Ovary (tissue), 9 donors: ENCODE data around the gene RDH16. TPM values are rescaled to one million over a fixed set of nuclear protein-coding genes. Genes with fewer than 3 reads are reported as not detected.
"Not testable (repeated sequence)": the region's sequence is repeated elsewhere in the genome, so short reads cannot be mapped to it uniquely, and the experiment has no call there.

Experiments
- DNase-seq, 5 donors: peaks; one replicate each; pipeline ENCODE4 v3.0.0-alpha.2; 2019 to 2020
- H3K27ac ChIP-seq, 2 donors: fragments of 200-600 bp; one replicate each; pipeline versions ENCODE4 v1.5.1 to v1.8.0; 2019 to 2022
- H3K27me3 ChIP-seq: fragments of 200-600 bp; one replicate; pipeline ENCODE4 v1.8.0; 2022
- H3K36me3 ChIP-seq: fragments of 200-600 bp; sonication (generic); one replicate; pipeline ENCODE4 v1.5.1; 2019
- H3K4me1 ChIP-seq: one replicate; pipeline ENCODE4 v1.8.1; 2013; ENCODE audit warnings: mild to moderate bottlenecking, moderate library complexity; ENCODE audit not compliant: insufficient read depth
- H3K4me3 ChIP-seq: fragments of 200-600 bp; sonication (generic); one replicate; pipeline ENCODE4 v1.5.1; 2017
- H3K9me3 ChIP-seq, 2 donors: fragments of 200-600 bp in 1 of 2; sonication (generic) in 1 of 2; one replicate each; pipeline versions ENCODE4 v1.5.1 to v1.8.1; 2013 to 2019; ENCODE audit warnings: mild to moderate bottlenecking in 1 of 2, moderate library complexity in 1 of 2
- CTCF ChIP-seq, 3 donors: fragments of 450-650 bp in 2 of 3; fragments of 200-600 bp in 1 of 3; IDR thresholded peaks; one replicate each; pipeline versions ENCODE4 v1.5.1 to v1.8.0; 2016 to 2022; ENCODE audit warnings: antibody characterized with exemption in 3 of 3, mild to moderate bottlenecking in 1 of 3
- EP300 ChIP-seq: sonication (generic); formaldehyde crosslinking; IDR thresholded peaks from one replicate; pipeline ENCODE4 v1.6.1; 2017; ENCODE audit warnings: antibody characterized with exemption
- POLR2A ChIP-seq: fragments of 450-650 bp; IDR thresholded peaks from one replicate; pipeline ENCODE4 v1.6.1; 2017; ENCODE audit warnings: antibody characterized with exemption, mild to moderate bottlenecking, moderate library complexity
- WGBS, 3 donors: extraction: QIAGEN DNeasy Blood & Tissue Kit in 1 of 3; methylation state at CpG; one replicate each; pipeline versions ENCODE4 v1.1.5 to v1.1.7; 2013 to 2017; 5-methylcytosine and 5-hydroxymethylcytosine counted together
- intact Hi-C, 4 donors: fragments of 100-400 bp; cut with DNase I; formaldehyde crosslinking; loops; one replicate each; pipeline versions ENCODE4 v1.11.0 to v1.15.1; 2022 to 2023
- polyA plus RNA-seq, 2 donors: library from polyadenylated mRNA; stranded (reverse); fragments of 200-250 nt in 1 of 2; fragments of 350-450 nt in 1 of 2; fragmentation: Illumina TruSeq in 1 of 2; extraction: RNeasy Lipid Tissue Mini Kit (QIAGEN cat#74804) in 1 of 2; gene quantifications; one replicate each; pipeline ENCODE4 v1.2.3, GENCODE V29; 2013 to 2014
- total RNA-seq, 7 donors: library from RNA; depleted of rRNA in 2 of 7; stranded (reverse); fragments of >200 nt in 2 of 7; fragmentation: NEBNext Ultra II Directional in 3 of 7; extraction: Animal tissue kit (Norgen Biotek cat#: 25700) in 3 of 7; gene quantifications; one replicate each; pipeline versions ENCODE4 v1.1.0 to v1.2.4, GENCODE V29; 2016 to 2023
- donor health status: DM: no; HTN: no; CAD: no; lungs with moderate emphysema.
- donor health status: DM: no; HTN: no; CAD: no.
- donor health status: Bipolar disorder and iron deficiency.
- donor health status: DM: yes; HTN: yes; CAD: no.
- donor health status: DM: no; HTN: no; CAD: no.
- donor health status: DM: yes; HTN: yes; CAD: no.

Gene RDH16
- total and polyA plus RNA-seq, 9 donors, result 0.22 to 0.64 (median 0.34) TPM

- Histone ChIP-seq H3K4me3 (no peak overlapping the region), H3K4me1 (no peaks in the 10 kb centered on the region), H3K27me3 (no peaks in the 10 kb centered on the region), H3K36me3 (no peaks in the 10 kb centered on the region), H3K9me3 (no peaks in the 10 kb centered on the region), H3K27ac (no peak overlapping the region)
- WGBS, 3 donors, result 63 to 71% (median 67%) methylated on average over 4 of the region's 4 CpGs
- intact Hi-C loops, result no loop called here
- no peak for TF ChIP-seq POLR2A
- TF ChIP-seq EP300, result no peak
- no peak for DNase-seq
Measured at GRCh38 chr12:56916296-56916995, 41.0 kb downstream of the RDH16 start.

GRCh38 chr12:56914724-56915123 lies 42.7 kb downstream of the RDH16 start:
- TF ChIP-seq CTCF (IDR thresholded peaks at IDR 0.05) (no peak), EP300 (no peak)
- WGBS, 3 donors, result 50 to 72% (median 72%) methylated on average over 3 of the region's 3 CpGs
- Histone ChIP-seq H3K27me3 (no peaks in the 10 kb centered on the region), H3K27ac (no peak overlapping the region), H3K4me3 (no peak overlapping the region), H3K36me3 (no peaks in the 10 kb centered on the region), H3K9me3 (no peaks in the 10 kb centered on the region), H3K4me1 (no peaks in the 10 kb centered on the region)
- intact Hi-C loops, result no loop called here
- no peak for DNase-seq

GRCh38 chr12:56914256-56914655 lies 43.2 kb downstream of the RDH16 start:
- H3K4me3 ChIP-seq, result no peak overlapping the region
- intact Hi-C loops, result no loop called here
- no peaks in the 10 kb centered on the region for H3K36me3 ChIP-seq
- no peaks in the 10 kb centered on the region for H3K9me3 ChIP-seq
- H3K4me1 ChIP-seq, result no peaks in the 10 kb centered on the region
- TF ChIP-seq CTCF (IDR thresholded peaks at IDR 0.05) (no peak), POLR2A (no peak), EP300 (no peak)
- no peak overlapping the region for H3K27ac ChIP-seq
- H3K27me3 ChIP-seq, result no peaks in the 10 kb centered on the region
- no peak for DNase-seq

GRCh38 chr12:56909403-56909802 lies 48.0 kb downstream of the RDH16 start:
- H3K9me3 ChIP-seq, intact Hi-C loops, H3K27ac ChIP-seq, H3K36me3 ChIP-seq, H3K4me3 ChIP-seq, H3K4me1 ChIP-seq, H3K27me3 ChIP-seq, DNase-seq: not testable (repeated sequence)
- WGBS, 3 donors, result 63 to 75% (median 64%) methylated on average over 2 of the region's 2 CpGs

- intact Hi-C loops, result no loop called here
Measured at GRCh38 chr12:56908136-56908535, 49.3 kb downstream of the RDH16 start.

More at GRCh38 chr12:56908136-56908535, 49.3 kb downstream of the RDH16 start:
- no peaks in the 10 kb centered on the region for H3K27me3 ChIP-seq
- no peak overlapping the region for H3K4me3 ChIP-seq
- TF ChIP-seq EP300 (no peak), CTCF (IDR thresholded peaks at IDR 0.05) (no peak), POLR2A (no peak)
- WGBS, 3 donors, result 70 to 85% (median 82%) methylated on average over 5 of the region's 5 CpGs
- no peak overlapping the region for H3K27ac ChIP-seq
- H3K9me3 ChIP-seq, result no peaks in the 10 kb centered on the region
- DNase-seq, result no peak
- H3K4me1 ChIP-seq, result no peaks in the 10 kb centered on the region
- no peaks in the 10 kb centered on the region for H3K36me3 ChIP-seq
